Posterior vena cava (tissue), 2 donors: Measurements from ENCODE around the gene USP47. TPM values are rescaled to one million over a fixed set of nuclear protein-coding genes. Genes with fewer than 3 reads are reported as not detected.
A peak's percentile ranks its signal among the peaks of the same experiment; 100 is the strongest.

Experiments used
- DNase-seq: peaks from one replicate; pipeline ENCODE4 v3.0.0-alpha.2; 2020; ENCODE audit warnings: low spot score
- intact Hi-C, 2 donors: fragments of 100-400 bp; cut with DNase I; formaldehyde crosslinking; loops; one replicate each; pipeline versions ENCODE4 v1.14.1 to v1.14.2; 2022 to 2023
- total RNA-seq, 2 donors: library from RNA; stranded (reverse); fragmentation: NEBNext Ultra II Directional; extraction: Animal tissue kit (Norgen Biotek cat#: 25700); gene quantifications; one replicate each; pipeline ENCODE4 v1.2.1, GENCODE V29; 2021
- donor health status: DM: yes; HTN: yes; CAD: no.
- donor health status: DM: yes; HTN: yes; CAD: no.

The USP47 gene
- total RNA-seq, 2 donors from 2014 or later = 49.4 to 57.8 TPM

DNA sequence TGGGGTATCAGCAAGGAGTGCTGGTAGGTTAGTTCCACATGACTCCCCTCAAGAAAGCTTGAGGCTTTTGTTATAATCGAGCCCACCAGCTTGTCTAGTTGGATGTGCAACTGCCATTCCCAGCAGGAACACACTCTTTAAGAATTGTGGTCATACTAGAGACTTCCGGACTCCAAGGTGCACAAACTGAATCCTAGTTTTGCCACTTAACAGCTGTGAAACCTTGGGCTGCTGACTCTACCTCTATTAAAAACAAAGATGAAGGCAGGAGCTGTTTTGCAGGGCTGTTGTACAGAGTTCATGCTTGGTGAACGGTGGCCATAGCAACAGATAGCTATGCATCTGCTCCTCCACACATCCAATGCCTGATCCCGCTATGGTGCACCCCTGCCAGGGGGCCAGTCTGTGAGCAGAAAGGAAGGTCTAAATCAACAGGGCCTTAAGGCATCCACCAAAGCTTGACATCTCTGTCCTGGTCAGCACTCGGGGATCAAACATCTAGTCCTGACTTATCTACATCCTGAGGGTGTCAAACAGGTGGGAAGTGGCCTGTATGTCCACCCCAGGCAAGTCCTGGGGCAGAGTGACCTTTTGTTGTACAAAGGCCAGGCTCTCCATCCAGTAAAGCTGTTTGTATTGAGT lies 130.3 kb downstream of the USP47 start:
- no peak for DNase-seq
- intact Hi-C loops = loop anchor here in 1 of 2 donors (5.0 kb wide), 1 partner anchor 35 kb away; the partner anchor contains the start of gene DKK3

DNA sequence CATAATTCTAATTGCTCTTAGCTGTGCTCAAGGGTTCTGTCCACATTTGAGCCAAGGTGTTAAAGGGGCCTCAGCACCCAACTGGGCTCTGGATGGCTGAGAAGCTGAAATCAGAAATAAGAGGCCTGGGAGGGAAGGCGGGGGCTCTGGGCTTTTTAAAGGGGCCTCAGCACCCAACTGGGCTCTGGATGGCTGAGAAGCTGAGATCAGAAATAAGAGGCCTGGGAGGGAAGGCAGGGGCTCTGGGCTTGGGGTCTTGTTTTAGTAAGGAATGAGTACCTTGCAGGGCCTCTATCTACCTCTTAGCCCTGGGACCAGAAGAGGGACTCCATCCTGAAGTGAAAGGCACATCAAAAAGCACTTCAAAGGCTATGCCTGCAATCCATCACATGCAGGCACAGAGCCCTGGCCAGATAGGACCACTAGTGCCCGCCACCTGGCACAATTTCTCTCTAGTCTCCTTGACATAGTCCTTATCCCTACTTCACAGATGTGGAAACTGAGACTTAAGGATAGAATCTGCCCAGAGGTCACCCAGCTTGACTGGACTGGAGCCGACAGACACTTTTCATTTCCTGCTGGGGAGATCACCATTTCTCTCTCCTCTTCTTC lies 131.1 kb downstream of the USP47 start:
- intact Hi-C loops = loop anchor here in 1 of 2 donors (5.0 kb wide), 1 partner anchor 34 kb away; the partner anchor contains the start of gene DKK3
- DNase-seq = no peak

DNA sequence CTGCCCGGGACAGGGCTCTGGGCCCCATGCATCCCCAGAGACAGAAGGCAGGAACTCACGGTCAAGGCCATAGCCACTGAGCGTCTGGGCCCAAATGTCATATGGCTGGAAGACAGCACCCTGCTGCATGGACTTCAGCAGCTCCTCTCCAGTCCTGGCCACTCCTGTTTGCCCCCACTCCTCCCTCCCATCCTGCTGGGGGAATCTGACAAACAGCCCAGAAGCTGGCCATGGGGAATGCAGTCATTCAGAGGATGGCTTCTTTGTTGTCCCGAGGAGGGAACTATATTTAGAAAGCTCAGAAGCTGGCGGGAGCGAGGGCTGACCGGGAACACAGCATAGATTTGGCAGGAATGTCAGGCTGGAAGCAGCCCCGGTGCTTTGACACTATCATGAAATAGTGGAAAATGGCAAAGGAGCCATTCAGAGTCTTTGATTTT lies 131.6 kb downstream of the USP47 start:
- intact Hi-C loops = loop anchor here in 1 of 2 donors (5.0 kb wide), 1 partner anchor 34 kb away; the partner anchor contains the start of gene DKK3
- DNase-seq = peak; percentile 93

DNA sequence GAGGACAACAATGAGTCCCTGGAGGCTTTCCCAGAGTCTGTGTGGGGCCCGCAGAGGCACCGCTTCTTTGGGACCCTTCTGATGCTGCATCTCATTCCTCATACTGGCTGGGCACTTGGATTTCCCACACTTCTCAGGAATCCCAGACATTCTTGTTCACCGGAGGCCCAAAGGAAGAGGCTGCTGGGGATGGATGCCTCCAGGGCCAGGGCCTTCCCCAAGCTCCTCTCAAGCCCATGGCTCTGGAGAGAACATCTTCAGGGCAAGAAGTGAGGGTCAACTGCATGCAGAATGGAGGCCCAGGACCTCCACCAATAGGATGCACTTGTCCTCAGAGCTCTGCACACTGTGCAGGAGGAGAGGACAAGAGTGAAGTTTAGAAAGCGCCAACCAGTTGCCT lies 132.1 kb downstream of the USP47 start:
- DNase-seq = no peak
- intact Hi-C loops = loop anchor here in 1 of 2 donors (5.0 kb wide), 1 partner anchor 33 kb away; the partner anchor contains the start of gene DKK3

DNA sequence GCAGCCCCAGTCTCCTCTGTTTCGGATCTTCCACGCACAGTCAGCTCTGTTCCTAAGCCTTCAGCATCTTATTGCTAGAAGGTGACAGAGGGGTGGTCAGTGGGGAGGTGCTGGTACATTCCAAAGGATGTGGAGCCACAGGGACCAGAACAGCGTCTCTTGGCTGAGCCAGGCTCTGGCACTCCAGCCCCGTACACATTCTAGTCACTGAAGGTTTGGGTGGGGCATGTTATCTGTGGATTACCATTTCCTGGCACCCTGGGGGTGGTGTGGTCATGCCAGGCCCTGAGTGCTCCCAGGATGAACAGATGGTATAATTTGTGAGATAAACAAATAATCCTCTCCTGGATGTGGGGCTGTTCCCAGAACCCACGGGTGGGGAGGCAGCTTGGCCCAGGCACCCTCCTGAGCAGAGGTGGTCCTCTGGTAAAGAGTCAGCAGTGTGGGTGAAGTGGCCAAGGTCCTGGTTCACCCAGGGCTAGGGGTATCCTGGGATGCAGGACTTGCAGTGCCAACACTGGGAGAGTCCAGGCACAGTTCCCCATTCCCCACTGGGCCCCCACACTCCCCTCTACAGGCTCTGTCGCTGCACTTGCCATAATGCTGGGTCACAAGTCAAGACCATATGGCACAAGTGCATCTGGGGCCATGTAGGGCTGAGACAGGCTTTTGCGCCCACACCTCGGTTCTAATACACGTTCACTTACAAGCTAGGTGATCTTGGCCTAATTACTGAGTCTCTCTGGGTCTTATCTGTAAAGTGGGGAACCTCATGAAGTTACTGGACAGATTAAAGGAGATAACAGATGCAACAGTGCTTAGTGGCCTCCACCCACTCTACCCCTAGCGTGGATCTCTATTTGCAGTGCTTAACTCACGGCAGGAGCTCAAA lies 133.7 kb downstream of the USP47 start:
- DNase-seq = no peak
- intact Hi-C loops = loop anchor here in 1 of 2 donors (5.0 kb wide), 1 partner anchor 72 kb away; no protein-coding TSS in a partner anchor

DNA sequence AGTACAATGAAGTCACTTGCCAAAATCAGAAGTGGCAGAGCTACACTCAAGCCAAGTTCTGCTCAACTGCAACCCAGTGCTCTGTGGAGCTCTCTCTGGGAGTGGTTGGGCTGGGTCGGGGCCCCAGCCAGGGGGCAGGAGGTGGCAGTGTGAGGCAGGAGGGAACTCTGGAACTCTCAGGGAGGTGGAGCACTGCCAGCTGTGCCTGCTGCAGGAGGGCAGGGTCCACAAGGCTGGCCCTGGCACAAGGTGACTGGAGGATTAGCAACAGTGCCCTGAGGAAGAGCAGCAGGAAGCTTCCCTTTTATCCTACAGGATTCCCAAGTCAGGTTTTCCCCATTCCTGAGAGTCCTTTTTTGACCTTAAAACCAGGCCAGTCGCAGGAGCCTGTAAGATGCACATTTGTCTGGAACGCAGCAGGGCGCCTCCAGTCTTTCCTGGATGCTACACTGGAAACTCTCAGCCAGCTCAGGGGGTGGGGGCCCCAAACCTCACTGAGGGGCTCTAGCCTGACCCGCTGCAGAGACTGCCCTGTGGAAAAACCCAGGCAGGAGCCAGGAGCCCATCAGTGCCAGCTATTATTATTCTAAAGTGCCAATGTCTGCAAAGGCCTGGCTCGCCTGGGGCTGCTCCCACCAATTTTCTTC lies 134.8 kb downstream of the USP47 start:
- DNase-seq = no peak
- intact Hi-C loops = loop anchor here in 1 of 2 donors (5.0 kb wide), 1 partner anchor 71 kb away; no protein-coding TSS in a partner anchor

DNA sequence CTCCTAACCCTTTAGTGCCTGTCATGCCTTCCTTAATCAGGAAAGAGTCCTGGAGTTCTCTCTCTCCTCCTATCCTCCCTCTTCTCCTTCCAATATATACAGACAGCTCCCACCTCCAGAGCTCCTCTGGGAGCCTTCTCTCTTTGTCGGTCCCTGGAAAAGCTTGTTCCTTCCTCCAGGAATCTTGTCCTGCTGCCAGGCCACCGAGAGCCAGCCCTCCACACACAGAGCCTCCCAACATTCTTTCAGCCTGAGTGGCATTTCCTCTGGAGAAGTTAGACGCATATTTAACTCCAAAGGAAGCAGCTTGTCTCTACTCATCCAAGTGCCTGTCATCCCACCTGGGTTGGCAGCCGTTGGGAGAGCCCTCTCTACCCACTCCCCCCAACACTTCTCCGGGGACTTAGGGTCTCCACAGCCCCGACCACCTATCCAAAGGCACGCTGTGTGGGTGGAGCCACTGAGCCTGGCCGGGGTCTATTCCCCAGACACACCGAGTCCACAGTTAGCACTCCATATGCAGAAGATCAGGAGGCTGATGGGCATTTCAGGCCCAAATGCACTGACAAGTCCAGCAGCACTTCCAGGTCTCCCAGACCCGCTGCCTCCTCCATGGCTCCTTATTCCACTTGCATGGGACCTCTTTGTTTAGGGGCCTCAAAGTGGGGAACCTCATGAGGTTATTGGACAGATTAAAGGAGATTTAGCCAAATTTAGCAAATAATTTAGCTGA lies 135.6 kb downstream of the USP47 start:
- intact Hi-C loops = loop anchor here in 1 of 2 donors (5.0 kb wide), 1 partner anchor 70 kb away; no protein-coding TSS in a partner anchor
- peak; percentile 93 for DNase-seq

DNA sequence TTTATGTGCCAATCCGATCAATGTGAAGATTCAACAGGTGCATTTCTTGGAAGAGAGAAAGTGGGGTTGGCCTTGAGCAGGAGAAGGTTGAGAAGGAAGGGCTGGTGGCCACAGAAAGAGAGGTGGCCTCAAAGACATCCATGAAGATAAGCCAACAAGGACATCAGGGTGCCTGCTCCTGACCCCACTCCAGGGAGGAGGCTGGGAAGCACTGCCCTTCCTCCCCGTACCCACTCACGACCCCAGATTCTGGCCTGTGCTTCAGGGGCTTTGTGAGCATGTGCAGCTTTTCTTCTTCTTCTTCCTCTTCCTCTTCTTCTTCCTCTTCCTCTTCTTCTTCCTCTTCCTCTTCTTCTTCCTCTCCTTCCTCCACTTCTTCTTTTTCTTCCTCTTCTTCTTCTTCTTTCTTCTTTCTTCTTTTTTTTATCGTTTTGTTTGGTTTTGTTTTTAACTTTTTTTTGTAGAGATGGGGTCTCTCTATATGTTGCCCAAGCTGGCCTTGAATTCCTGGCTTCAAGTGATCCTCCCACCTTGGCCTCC lies 136.4 kb downstream of the USP47 start:
- intact Hi-C loops = loop anchor here in 1 of 2 donors (5.0 kb wide), 1 partner anchor 69 kb away; no protein-coding TSS in a partner anchor
- no peak for DNase-seq

DNA sequence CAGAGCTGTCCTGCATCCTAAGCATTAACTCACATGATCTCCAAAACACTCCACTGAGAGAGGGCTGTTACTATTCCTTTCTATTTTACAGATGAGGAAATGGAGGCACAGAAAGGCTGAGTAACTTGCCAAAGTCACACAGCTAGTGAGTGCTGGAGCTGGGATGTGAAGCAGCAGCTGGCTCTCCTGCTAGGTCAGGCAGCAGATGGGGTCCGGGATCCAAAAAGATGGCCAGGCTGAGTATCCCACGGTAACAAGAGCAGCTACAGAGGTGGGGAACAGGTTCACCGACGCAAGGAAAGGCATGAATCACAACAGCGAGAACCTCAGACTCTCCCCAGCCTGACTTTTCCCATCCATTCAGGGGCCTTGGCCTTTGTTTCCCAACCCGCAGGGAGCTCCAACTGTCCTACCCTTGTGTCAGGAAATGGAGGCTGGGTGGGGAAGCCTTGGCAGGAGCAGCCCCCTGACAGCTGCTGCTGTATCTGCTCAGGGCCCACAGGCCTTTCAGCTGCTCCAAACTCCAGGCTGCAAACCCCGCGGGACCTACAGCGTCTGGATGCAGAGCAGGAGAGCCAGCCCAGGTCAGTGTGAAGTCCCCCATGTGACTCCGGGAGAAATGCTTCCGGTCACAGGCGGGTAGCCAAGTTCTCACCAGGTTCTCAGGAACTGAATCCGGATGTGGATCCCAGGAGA lies 137.2 kb downstream of the USP47 start:
- intact Hi-C loops = loop anchor here in 1 of 2 donors (5.0 kb wide), 1 partner anchor 68 kb away; no protein-coding TSS in a partner anchor
- peak; percentile 92 for DNase-seq

DNA sequence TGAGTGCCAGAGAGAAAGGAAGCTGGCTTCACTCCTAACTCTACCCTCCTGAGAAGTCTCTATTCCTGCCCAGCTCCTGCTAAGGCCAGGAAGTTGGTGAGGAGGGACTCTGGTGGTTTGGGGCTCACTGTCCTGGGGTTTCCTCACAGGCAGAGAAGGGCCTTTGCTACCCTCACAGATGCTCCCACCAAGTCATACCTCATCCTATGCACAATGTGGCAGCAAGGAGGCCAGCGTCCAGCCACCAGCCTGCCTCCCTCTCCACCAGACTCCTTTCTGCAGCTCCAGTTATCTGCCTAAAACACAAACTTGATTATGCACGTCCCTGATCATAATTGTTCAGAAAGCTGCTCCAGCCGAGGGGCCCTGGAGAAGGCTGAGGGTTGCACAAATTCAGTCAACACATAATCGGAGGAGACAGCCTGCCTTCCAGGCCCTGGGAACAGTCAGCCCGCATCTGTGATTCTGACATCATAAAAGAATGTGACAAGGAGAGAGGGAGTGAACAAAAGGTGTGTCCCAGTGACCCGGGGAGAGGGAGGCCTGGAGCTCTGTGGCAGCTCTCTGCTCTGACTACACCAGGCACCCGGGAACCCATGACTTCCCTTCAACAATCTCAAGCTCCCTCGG lies 137.8 kb downstream of the USP47 start:
- no peak for DNase-seq
- intact Hi-C loops = loop anchor here in 1 of 2 donors (5.0 kb wide), 1 partner anchor 68 kb away; no protein-coding TSS in a partner anchor

DNA sequence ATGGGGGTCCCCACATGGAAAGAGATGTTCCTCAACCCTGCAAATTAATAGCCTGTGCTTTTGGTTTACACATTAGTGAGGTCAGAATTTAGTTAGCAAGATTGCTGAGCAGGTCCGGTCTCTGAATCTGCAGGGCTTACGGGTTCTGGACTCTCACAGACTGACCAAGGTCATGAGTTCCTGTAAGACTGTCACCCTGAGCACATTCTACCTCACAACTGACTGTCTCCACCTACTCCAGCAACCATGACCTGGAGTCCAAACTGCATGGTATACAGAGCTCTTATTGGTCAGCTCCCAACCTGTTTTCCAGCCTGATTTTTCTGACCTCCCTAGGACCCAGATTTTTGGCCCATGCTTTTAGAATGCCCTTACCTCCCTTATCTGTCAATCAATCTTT lies 138.4 kb downstream of the USP47 start:
- DNase-seq = no peak
- intact Hi-C loops = no loop called here

DNA sequence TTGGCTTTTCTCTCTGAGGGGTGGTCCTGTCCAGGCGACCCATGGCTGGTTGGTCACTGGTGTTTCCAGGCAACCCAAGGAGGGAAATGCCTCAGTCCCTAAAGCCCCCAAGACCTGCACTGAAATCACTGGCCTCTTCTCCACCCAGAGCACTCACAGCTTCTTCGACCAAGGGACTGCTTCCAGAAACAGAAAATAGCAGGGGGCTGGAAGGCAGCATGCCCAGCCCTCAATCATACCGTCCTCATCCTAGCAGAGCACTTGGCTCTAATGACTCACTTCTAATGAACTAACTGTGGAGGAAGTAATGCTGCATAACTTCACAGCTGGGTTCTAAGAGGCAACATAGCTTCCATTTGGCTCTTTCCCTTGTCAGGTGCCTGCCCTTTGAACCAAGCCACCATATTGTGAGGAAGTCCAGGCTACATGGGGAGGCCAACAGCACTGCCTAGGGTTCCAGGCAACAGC lies 139.1 kb downstream of the USP47 start:
- intact Hi-C loops = no loop called here
- DNase-seq = no peak

DNA sequence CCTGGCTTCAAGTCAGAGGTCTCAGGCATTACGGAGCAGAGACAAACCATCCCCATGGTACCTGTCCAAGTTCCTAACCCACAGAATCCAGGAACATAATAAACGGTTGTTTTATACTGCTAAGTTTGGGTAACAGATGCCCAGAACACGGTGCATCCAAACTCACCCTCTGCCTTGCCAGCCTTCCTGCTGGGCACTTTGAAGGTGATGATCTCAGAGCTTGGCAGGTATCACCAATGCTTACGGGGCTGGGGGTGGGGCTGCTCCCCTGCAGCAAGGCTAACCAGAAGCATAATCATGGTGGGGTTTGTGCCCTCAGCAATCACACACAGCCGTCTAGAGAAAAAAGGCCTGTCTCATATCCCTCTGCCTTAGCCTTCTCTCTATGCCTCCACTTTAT lies 139.6 kb downstream of the USP47 start:
- intact Hi-C loops = no loop called here
- no peak for DNase-seq

DNA sequence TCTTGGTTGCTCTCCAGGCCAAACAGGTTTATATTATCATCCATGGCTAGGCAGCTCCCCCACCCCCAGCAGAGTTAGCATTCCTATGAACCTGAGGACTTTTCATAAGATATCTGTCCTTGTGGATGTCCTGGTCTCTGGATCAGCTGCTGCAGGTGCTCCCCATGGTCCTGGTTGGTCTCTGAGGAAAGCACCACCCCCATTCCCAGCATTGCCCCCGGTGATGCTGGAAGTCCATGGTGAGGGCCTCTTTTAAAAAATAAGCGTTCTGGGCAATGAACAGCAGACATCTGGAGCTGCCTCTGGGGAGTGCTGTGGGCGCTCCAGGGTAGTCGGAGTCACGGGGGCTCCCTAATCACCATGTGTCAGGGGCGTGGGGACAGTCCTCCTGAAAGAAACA lies 140.1 kb downstream of the USP47 start:
- DNase-seq = no peak
- intact Hi-C loops = no loop called here

DNA sequence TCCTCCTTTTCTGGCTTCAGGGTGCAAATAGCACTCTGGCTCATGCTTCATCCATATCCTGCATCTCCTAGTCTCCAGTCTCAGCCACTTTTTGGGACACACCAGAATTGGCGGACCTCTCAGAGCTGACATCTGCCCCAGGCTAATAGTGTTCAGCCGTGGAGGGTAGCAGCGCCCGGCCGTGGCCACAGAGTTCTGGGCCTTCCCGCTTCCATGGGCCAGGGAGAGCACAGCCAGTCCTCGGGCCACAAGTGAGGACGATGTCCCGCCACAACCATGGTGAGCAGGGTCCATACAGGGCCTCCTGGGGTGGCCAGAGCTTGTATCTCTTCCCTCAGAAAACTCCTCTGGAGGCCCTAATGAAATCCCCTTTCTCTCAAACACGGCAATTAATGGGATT lies 140.7 kb downstream of the USP47 start:
- intact Hi-C loops = no loop called here
- no peak for DNase-seq

DNA sequence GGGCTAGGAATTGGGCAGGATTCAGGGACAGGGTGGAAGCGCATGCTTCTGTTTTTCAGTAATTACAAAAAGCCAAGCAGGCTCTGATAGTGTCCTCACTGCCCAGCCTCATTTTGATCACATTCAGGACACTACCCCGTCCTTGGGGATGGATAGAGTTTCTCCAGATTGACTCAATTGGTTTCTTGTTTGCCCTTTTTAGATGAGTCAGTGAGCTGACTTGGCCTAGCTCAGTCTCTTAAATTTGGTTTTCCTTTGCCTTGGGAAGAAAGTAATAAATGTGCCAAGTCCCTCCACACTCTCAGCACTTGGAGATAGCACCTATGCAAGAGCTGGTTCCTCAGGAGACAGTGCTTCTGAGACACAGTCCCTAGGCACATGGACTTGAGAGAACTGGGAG lies 141.2 kb downstream of the USP47 start:
- intact Hi-C loops = no loop called here
- no peak for DNase-seq

DNA sequence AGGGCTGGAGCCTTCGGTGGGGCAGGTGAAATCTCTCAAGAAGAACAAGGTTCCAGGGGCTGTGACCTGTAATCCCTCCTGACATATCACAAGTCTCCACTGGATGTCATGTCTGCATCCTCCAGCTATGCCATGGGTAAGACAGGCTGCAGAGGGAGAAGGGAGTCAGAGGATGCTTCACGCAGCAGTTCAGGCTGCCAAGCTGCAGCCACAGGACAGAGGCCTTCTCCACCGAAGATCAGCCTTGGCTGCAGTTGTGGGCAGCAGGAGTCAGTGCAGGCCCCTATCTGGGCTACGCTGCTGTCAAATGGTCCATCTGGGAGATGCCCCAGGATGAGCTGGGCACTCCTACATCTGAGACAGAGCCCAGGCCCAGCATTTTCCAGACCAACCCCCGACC lies 141.7 kb downstream of the USP47 start:
- intact Hi-C loops = no loop called here
- no peak for DNase-seq
